ENCODE data around the gene UGT1A5. TPM values are rescaled to one million over a fixed set of nuclear protein-coding genes. Genes with fewer than 3 reads are reported as not detected.

Gene UGT1A5
- total and polyA plus RNA-seq, 2 of the 8 experiments (the other 6 are each of a cell fraction or from before 2014, with no cell fraction given), result not detected

- no peak overlapping the region for H3K4me3 ChIP-seq (ENCODE audit: extremely low read depth in 1 of 4, insufficient read depth in 2 of 4, low read depth in 3 of 4, low read length in 4 of 4)
- no peak overlapping the region for H3K56ac ChIP-seq (replicated peaks; ENCODE audit: insufficient read length, low read depth, low read length)
- no peak overlapping the region for H3K4ac ChIP-seq (replicated peaks; ENCODE audit: insufficient read length, low read depth, low read length)
- no peak overlapping the region for H2BK12ac ChIP-seq (ENCODE audit: low read depth, low read length)
- no peaks in the 10 kb centered on the region for H3K79me2 ChIP-seq (ENCODE audit: control insufficient read depth in 1 of 2, insufficient read depth in 2 of 2, low read length in 2 of 2)
- no peaks in the 10 kb centered on the region for H3K79me1 ChIP-seq (ENCODE audit: low read depth, low read length)
- H3K27ac ChIP-seq (ENCODE audit: low read depth, low read length), result no peak overlapping the region
- H2BK15ac ChIP-seq (ENCODE audit: low read length), result no peak overlapping the region
- H4K5ac ChIP-seq (ENCODE audit: insufficient read length, low read depth, low read length), result no peak overlapping the region
- no peak overlapping the region for H3K23ac ChIP-seq (ENCODE audit: insufficient read length)
- ChIA-PET POLR2A (ENCODE audit: partially characterized antibody) (no interaction called here), CTCF (ENCODE audit: partially characterized antibody) (no interaction called here)
- no peak overlapping the region for H3K18ac ChIP-seq (ENCODE audit: extremely low read depth, low read length)
- WGBS, 2 experiments (ENCODE audit: extremely low coverage in 1 of 2, insufficient coverage in 1 of 2, insufficient read length in 1 of 2, insufficient replicate concordance in 2 of 2, low coverage in 1 of 2, low lambda C conversion rate in 2 of 2, missing lambda C conversion rate in 1 of 2), result 88% methylated on average over 3 of the region's 3 CpGs; no CpG with 5 or more reads in 1 of the 2 experiments
- DNase-seq (ENCODE audit: low read depth in 1 of 2, low spot score in 2 of 2) (no peak), FAIRE-seq (no peak)
- H3K4me2 ChIP-seq (ENCODE audit: insufficient read depth in 1 of 2, low read depth in 2 of 2, low read length in 2 of 2), result no peak overlapping the region
- H4K91ac ChIP-seq (replicated peaks; ENCODE audit: insufficient read length, low read length), result no peak overlapping the region
- H2AK5ac ChIP-seq (ENCODE audit: low read depth, low read length), result no peak overlapping the region
- no peaks in the 10 kb centered on the region for H3K23me2 ChIP-seq (ENCODE audit: low read depth, low read length)
- H3K9ac ChIP-seq (replicated peaks in 1 of 4; ENCODE audit: extremely low read depth in 1 of 4, low read depth in 3 of 4, low read length in 3 of 4), result no peak overlapping the region
- H3K27me3 ChIP-seq (replicated peaks in 1 of 4; ENCODE audit: control insufficient read depth in 3 of 4, extremely low read depth in 1 of 4, insufficient read depth in 3 of 4, low read length in 3 of 4), result no peaks in the 10 kb centered on the region
- H2AFZ ChIP-seq (ENCODE audit: low read length), result no peak overlapping the region
- no peak overlapping the region for H3K14ac ChIP-seq (ENCODE audit: insufficient read length)
- no peaks in the 10 kb centered on the region for H3K36me3 ChIP-seq (ENCODE audit: control insufficient read depth in 2 of 4, insufficient read depth in 4 of 4, low read length in 3 of 4)
- no peaks in the 10 kb centered on the region for H4K20me1 ChIP-seq (replicated peaks in 1 of 2; ENCODE audit: control insufficient read depth in 1 of 2, insufficient read depth in 2 of 2, low read length in 2 of 2)
- no peak overlapping the region for H2BK120ac ChIP-seq (replicated peaks; ENCODE audit: low read depth, low read length)
- no peaks in the 10 kb centered on the region for H3K9me3 ChIP-seq (ENCODE audit: insufficient read depth in 2 of 2, low read depth in 1 of 2, low read length in 1 of 2)
- no peak overlapping the region for H4K8ac ChIP-seq (ENCODE audit: extremely low read depth, insufficient read depth, low read length)
- no peak overlapping the region for H2BK5ac ChIP-seq (ENCODE audit: low read depth, low read length)
- H2BK20ac ChIP-seq (ENCODE audit: low read length), result no peak overlapping the region
- peaks cover 0 to 4% (median 0%) of the 10 kb centered on the region in 4 experiments; a peak in 1 of 7 replicates for H3K4me1 ChIP-seq (replicated peaks in 1 of 4; ENCODE audit: control insufficient read depth in 3 of 4, insufficient read depth in 4 of 4, low read length in 3 of 4)
- TF ChIP-seq JUND (IDR thresholded peaks at IDR 0.05; ENCODE audit: low read length) (no peak), BRCA1 (IDR thresholded peaks at IDR 0.05; ENCODE audit: low read depth, low read length) (no peak), TAF7 (optimal IDR thresholded peaks at IDR 0.05; ENCODE audit: borderline replicate concordance, low read depth, low read length) (no peak), SIN3A (conservative IDR thresholded peaks at IDR 0.05 in 1 of 2, IDR thresholded peaks at IDR 0.05 in 1 of 2; ENCODE audit: low read depth in 1 of 2, low read length in 2 of 2) (no peak), RAD21 (IDR thresholded peaks at IDR 0.05 in 1 of 2, conservative IDR thresholded peaks at IDR 0.05 in 1 of 2; ENCODE audit: low read depth in 2 of 2, low read length in 2 of 2) (no peak), POLR2AphosphoS5 (IDR thresholded peaks at IDR 0.05; ENCODE audit: low read depth, low read length) (no peak), HDAC2 (IDR thresholded peaks at IDR 0.05; ENCODE audit: borderline replicate concordance in 1 of 2, low read depth in 2 of 2, low read length in 2 of 2) (no peak), EP300 (IDR thresholded peaks at IDR 0.05; ENCODE audit: borderline replicate concordance in 1 of 2, low read depth in 2 of 2, low read length in 2 of 2) (no peak), POU5F1 (IDR thresholded peaks at IDR 0.05; ENCODE audit: low read depth, low read length) (no peak), CEBPB (IDR thresholded peaks at IDR 0.05; ENCODE audit: low read depth, low read length) (no peak), CBX5 (IDR thresholded peaks at IDR 0.05; ENCODE audit: low read depth, low read length) (no peak), CHD1 (IDR thresholded peaks at IDR 0.05; ENCODE audit: low read depth, low read length) (no peak), RNF2 (IDR thresholded peaks at IDR 0.05; ENCODE audit: borderline replicate concordance, low read depth, low read length, missing control alignments, poor library complexity, severe bottlenecking) (no peak), TCF12 (IDR thresholded peaks at IDR 0.05; ENCODE audit: low read depth, low read length) (no peak)
These were observed 10.5 kb upstream of the UGT1A5 start for GRCh38 chr2:233702238-233702637.

Measured in H1 (cell line).